NOMO-1 treated with DMSO at 0.1 percent for 48 hours (cell line): ENCODE measurements around the gene KRTAP4-6.
"Not testable (repeated sequence)": the region's sequence is repeated elsewhere in the genome, so short reads cannot be mapped to it uniquely, and the experiment has no call there.

Experiments
- DNase-seq: peaks from one replicate; lab custom pipeline; 2025; ENCODE audit not compliant: unreplicated experiment; lab: John Stamatoyannopoulos, UW

KRTAP4-6 gene

DNA sequence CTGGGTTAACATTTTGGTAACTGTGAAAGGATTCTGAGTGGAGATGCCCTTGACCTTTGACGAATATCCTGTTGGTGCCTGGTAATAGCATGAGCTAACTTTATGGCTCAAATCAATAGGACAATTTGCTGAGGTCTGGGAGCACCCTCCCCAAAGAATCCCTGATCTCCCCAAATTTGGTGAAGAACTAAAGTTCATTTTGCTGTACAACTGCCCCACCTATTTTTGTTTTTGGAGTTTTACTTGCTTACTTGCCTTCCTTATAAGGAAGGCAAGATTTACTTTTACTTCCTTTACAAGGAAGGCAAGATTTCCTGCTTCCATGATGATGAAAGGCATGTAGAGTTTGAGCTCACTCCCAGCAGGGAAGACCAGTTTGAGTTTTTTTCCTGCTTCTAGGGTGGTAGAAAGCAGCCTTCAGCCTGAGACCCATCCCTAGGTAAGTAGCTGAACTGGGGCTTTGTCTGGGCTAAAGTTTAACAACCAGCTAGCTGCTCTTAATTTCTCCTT is 32.3 kb downstream of the KRTAP4-6 start:
- no peak for DNase-seq

DNA sequence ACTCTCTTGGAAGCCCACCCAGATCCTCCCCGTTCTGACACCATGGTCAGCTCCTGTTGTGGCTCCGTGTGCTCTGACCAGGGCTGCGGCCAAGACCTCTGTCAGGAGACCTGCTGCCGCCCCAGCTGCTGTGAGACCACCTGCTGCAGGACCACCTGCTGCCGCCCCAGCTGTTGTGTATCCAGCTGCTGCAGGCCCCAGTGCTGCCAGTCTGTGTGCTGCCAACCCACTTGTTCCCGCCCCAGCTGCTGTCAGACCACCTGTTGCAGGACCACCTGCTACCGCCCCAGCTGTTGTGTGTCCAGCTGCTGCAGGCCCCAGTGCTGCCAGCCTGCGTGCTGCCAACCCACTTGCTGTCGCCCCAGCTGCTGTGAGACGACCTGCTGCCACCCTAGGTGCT is 35.0 kb downstream of the KRTAP4-6 start, which contains the start of gene KRTAP4-9:
KRTAP4-9 (plus strand) TSS at position 43 of the 400 bp plus-strand sequence; CDS start at position 43, 0 bp downstream.
- DNase-seq = not testable (repeated sequence)

DNA sequence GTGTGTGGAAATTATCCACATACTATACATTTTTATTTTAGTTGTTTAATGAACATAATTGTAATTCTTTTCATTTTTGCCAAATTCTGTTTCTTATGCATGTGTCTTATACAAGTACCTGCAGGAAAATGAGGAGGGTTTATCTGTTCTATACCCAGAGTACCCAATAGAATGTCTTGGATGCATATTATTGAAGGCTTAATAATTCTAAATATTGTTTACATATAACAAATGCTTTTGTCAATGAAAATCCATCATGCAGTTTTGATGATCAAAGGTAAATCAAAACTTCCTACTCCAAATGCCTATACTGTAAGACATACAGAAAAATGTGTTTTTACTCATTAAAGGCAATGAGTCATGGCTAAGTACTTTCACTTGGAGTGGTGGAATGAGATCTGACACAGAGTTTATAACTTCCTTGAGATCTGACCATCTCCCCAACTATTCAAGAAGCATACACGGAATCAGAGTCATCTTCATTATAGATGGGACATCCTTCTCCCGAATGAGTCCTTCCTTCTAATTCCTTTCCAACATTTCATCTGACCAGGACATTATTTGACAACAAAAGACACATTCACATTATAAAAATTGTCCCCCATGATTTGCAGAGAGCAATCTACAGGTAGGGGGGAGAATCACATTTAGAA is 35.8 kb downstream of the KRTAP4-6 start:
- DNase-seq = not testable (repeated sequence)

DNA sequence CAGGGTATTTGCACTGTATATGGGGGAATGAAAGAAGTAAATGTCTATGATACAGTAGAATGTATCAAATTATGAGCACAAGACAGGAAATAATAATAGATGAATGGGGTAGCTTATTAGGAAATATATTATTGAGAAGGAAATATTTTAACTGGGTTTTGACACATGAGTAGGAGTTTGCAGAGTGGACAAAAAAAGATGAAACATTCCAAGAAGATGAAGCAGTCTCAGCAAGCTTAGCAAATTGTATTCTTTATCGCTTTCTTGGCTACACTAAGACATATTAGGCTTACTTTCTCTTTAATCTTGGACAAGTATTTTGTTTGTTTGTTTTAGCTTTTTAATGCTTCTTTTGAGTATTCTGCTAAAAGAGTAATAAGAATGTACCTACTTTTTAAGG is 36.4 kb downstream of the KRTAP4-6 start:
- DNase-seq = no peak

DNA sequence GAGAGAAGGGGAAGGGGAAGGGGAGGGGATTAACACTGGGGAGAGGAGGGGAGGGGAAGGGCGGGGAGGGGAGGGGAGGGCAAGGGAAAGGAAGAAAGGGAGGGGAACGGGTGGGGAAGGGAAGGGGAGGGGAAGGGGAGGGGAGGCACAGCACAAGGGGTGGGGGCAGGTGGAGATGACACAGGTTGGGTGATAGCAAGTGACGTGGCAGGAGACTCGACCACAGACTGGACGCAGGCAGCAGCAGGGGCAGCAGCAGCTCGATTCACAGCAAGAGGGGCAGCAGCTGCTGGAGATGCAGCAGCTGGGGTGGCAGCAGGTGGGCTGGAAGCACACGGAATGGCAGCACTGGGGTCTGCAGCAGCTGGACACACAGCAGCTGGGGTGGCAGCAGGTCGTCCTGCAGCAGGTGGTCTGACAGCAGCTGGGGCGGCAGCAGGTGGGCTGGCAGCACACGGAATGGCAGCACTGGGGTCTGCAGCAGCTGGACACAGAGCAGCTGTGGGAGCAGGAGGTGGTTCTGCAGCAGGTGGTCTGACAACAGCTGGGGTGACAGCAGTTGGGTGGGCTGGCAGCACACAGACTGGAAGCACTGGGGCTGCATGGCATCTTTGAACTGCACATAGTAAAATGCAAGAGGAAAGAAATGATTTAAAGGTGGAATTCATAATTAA is 38.6 kb downstream of the KRTAP4-6 start, which contains the start of gene KRTAP4-16:
KRTAP4-16 (minus strand) TSS at position 624 of the 674 bp plus-strand sequence; CDS start at position 624, 0 bp downstream.
- no peak for DNase-seq

DNA sequence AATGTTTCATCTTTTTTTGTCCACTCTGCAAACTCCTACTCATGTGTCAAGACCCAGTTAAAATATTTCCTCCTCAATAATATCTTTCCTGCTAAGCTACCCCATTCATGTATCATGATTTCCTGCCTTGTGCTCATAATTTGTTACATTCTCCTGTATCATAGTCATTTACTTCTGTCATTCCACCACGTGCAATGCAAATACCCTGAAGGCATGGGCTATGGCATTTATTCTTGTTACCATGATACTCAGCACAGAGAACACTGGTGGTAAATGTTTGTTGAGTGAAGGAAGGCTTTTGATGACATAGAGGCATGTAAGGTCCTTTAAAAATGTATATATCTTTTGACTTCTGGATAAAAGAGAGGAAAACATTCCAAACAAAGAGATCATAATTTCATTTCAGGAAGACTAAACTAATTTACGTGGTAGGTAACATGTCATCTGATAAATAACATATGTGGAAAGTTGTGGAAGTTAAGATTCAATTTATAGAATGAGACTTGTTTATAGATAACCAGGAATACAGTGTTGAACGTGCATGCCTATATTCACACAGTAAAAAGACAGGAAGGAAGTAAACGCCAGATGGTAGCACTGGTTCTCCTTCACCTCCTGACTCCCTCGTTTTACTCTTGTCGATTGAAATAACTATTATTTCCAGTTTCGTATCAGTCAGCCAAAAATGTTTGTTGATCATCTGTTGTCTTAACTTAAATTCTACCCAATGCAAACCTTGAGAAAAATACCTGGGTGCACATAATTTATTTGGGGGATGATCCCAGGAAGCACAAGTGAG is 40.5 kb downstream of the KRTAP4-6 start:
- DNase-seq = not testable (repeated sequence)

DNA sequence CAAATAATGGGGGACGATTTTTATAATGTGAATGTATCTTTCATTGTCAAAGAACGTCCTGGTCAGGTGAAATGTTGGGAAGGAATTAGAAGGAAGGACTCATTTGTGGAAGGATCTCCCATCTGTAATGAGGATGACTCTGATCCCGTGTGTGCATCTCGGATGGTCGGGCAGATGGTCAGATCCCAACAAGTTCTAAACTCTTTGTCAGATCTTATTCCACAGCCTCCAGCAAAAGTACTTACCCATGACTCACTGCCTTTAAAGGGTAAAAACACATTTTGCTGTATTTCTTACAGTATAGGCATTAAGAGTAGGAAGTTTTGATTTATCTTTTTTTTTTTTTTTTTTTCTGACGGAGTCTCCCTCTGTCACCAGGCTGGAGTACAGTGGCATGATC is 41.9 kb downstream of the KRTAP4-6 start:
- DNase-seq = no peak

DNA sequence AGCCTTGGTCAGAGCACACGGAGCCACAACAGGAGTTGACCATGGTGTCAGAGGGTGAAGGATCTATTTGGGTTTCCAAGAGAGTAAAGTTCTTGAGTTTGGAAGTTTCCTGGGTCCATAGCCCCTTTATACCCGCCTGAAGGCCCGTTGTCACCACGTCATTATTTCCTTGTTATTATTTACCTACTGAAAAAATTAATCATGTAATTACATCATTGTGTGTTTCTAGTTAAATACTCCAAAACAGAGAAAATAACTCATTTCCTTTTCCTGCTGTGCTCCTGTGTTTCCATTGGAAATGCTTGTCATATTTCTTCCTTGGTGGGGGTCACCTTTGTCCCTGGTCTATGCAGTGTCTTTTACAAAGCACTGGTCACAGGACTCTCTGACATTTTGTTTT is 42.3 kb downstream of the KRTAP4-6 start, which contains the start of gene KRTAP4-8:
KRTAP4-8 (minus strand) TSS at position 101 of the 400 bp plus-strand sequence; CDS start at position 43, 58 bp downstream.
- no peak for DNase-seq

DNA sequence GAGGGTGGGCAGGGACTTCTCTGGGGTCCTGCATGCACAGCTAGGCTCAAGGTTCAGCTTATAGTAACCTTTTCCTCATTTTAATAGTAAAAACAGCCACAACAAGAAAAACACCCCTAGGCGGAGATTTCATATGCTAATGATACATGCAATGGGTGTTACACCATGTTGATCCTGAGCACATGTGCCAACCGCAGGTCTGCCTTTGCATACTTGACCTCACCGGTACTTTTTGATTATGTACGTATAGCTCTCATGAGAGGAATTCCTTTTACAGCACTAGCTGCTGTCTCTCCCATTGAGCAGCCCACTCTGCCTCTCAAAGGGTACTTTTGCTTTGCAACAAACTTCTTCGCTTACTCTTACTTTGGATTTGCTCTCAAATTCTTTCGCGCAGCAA is 44.3 kb downstream of the KRTAP4-6 start:
- no peak for DNase-seq
